ENCODE results near the gene APPL2.

DNA sequence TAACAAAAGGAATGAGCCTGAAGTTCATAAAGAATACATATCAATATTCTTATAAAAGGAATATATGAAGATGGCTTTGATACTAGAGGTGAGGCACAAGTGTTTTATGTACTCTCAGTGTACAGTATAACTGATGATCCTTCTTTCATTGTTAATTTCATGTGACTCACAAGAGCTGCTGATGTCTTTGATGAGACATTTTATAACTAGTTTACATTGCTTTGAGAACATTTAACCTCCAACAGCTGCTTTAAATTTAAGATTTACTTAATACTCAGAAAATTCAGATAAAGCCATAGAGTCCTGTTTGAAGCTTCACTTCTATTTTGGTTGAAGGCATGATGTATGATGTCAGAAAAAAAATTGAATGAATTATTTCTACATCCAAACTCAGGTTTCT is 68.6 kb downstream of the APPL2 start:
- TF ChIP-seq EZH2 (IDR thresholded peaks at IDR 0.05) (no peak), POLR2AphosphoS5 (IDR thresholded peaks at IDR 0.05; ENCODE audit: borderline replicate concordance, low read depth, low read length) (no peak), FOXP2 (optimal IDR thresholded peaks at IDR 0.05; ENCODE audit: control extremely low read depth, extremely low read length, insufficient read depth) (no peak)

Data from SK-N-MC (cell line).